Thyroid gland (tissue), 4 donors: Measurements from ENCODE around the gene LAMA4. TPM values are rescaled to one million over a fixed set of nuclear protein-coding genes. Genes with fewer than 3 reads are reported as not detected.

ENCODE experiments used
- DNase-seq, 2 donors: peaks; one replicate each; pipeline ENCODE4 v3.0.0-alpha.2; 2019
- H3K27ac ChIP-seq, 3 donors: fragments of 200-600 bp; sonication (generic); 1 replicate in 2 of 3; 2 replicates in 1 of 3; pipeline ENCODE4 v1.5.1; 2016 to 2019; ENCODE audit warnings: mild to moderate bottlenecking in 1 of 3, moderate library complexity in 1 of 3
- H3K27me3 ChIP-seq: fragments of 200-600 bp; sonication (generic); one replicate; pipeline ENCODE4 v1.5.1; 2019
- H3K36me3 ChIP-seq, 2 donors: fragments of 200-600 bp; sonication (generic); one replicate each; pipeline ENCODE4 v1.5.1; 2016 to 2019
- H3K4me1 ChIP-seq, 2 donors: fragments of 200-600 bp; sonication (generic); one replicate each; pipeline ENCODE4 v1.5.1; 2017 to 2019
- H3K4me3 ChIP-seq, 3 donors: fragments of 200-600 bp; sonication (generic); replicated peaks in 1 of 3; 1 replicate in 2 of 3; 2 replicates in 1 of 3; pipeline ENCODE4 v1.5.1; 2016; ENCODE audit warnings: mild to moderate bottlenecking in 1 of 3
- H3K9me3 ChIP-seq: fragments of 200-600 bp; sonication (generic); one replicate; pipeline ENCODE4 v1.5.1; 2017
- CTCF ChIP-seq, 6 experiments: fragments of 200-600 bp in 3 of 6; fragments of 450-650 bp in 3 of 6; sonication (generic) in 3 of 6; IDR thresholded peaks; one replicate each; pipeline ENCODE4 v1.5.1; 2016 to 2019; ENCODE audit warnings: antibody characterized with exemption in 6 of 6, mild to moderate bottlenecking in 2 of 6, inconsistent platforms in 1 of 6, moderate library complexity in 1 of 6
- POLR2A ChIP-seq, 2 donors: fragments of 450-650 bp; IDR thresholded peaks; one replicate each; pipeline ENCODE4 v1.6.1; 2017; ENCODE audit warnings: antibody characterized with exemption in 2 of 2, mild to moderate bottlenecking in 2 of 2, moderate library complexity in 1 of 2
- WGBS, 2 donors: methylation state at CpG; one replicate each; pipeline ENCODE4 v1.1.5; 2017; 5-methylcytosine and 5-hydroxymethylcytosine counted together
- intact Hi-C: fragments of 100-400 bp; cut with DNase I; formaldehyde crosslinking; loops from one replicate; pipeline ENCODE4 v1.15.1; 2023
- total RNA-seq, 4 donors: library from RNA; depleted of rRNA; stranded (reverse); fragments of >200 nt; gene quantifications; one replicate each; pipeline ENCODE4 v1.2.3, GENCODE V29; 2016

The LAMA4 gene
- total RNA-seq, 4 donors from 2014 or later, result 29.9 to 40.0 (median 35.3) TPM

DNA sequence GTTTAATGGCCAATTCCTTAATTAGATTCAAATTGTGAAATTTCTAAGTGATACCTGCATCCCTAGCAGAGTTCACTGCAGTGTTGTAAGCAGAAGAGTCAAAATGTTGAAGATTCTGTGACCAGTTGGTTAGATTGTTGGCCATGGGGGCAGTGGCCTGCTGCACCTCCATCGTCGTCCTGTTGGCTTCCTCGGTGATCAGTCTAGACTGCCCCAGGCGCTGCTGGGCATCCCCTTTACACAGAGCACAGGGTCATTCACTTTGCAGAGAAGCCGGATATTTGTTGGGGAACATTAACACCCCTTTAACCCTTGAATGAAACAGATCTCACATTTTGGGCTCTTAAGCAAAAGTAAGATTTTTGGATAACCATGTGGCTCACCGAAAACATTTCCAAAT, 106.3 kb downstream of the LAMA4 start:
- no peak for DNase-seq
- intact Hi-C loops, result no loop called here
- Histone ChIP-seq H3K27me3 (no peaks in the 10 kb centered on the region), H3K36me3 (peaks cover 0 to 6% of the 10 kb centered on the region in 2 donors), H3K4me1 (no peaks in the 10 kb centered on the region), H3K4me3 (no peak overlapping the region), H3K27ac (no peak overlapping the region), H3K9me3 (no peaks in the 10 kb centered on the region)
- no peak for TF ChIP-seq POLR2A (IDR thresholded peaks at IDR 0.05)
- no peak for TF ChIP-seq CTCF (IDR thresholded peaks at IDR 0.05)
- WGBS, 2 donors, result 91 to 99% methylated on average over 6 of the region's 6 CpGs

- no peak for DNase-seq
- H3K27me3 ChIP-seq, result no peaks in the 10 kb centered on the region
- TF ChIP-seq CTCF (IDR thresholded peaks at IDR 0.05) (no peak), POLR2A (IDR thresholded peaks at IDR 0.05) (no peak)
- no peak overlapping the region for H3K27ac ChIP-seq
- H3K4me1 ChIP-seq, result no peaks in the 10 kb centered on the region
- H3K36me3 ChIP-seq, result peaks cover 0 to 9% of the 10 kb centered on the region in 2 donors
- no peaks in the 10 kb centered on the region for H3K9me3 ChIP-seq
- intact Hi-C loops, result no loop called here
- H3K4me3 ChIP-seq, result no peak overlapping the region
- 81 to 88% methylated on average over 10 of the region's 10 CpGs for WGBS, 2 donors
Measured at GRCh38 chr6:112145080-112145573, 109.2 kb downstream of the LAMA4 start.

DNA sequence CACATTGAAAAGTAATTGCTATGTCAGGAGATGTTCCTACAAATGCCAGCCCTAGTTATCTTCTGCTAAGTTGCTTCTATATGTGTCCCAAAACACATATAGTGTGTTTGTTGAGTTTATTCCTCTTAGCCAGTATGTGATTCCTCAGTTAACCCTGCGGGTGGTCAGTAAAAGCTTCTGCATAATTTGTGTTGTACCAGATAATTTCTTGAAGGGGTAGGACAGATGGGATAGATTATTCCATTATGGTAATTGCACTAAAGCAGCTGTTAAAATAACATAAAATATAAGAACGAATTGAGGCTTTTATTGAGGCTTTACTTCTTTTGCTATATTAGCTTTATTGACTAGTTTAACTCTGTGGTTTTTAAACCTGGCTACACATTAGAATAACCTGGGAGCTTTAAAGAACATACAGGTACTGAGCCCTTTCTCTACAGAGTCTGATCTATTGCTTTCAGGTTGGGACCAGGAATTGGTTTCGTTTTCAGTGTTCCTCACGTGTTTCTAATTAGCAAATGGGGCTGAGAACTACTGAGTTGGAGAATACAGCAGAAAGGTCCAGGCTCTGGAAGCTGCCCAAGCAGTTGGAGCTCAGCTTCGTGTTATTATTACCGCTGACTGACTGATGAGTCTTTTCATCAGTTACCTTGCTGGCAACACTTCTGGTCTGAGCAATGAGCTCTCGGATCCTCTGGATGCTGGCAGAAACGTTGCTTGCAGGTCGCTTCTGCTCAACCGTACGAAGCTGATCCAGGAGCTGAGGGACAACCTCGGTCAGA, 110.0 kb downstream of the LAMA4 start:
- intact Hi-C loops, result no loop called here
- peaks cover 0 to 9% of the 10 kb centered on the region in 2 donors for H3K36me3 ChIP-seq
- no peak overlapping the region for H3K4me3 ChIP-seq
- 81 to 89% methylated on average over 12 of the region's 12 CpGs for WGBS, 2 donors
- H3K4me1 ChIP-seq, result no peaks in the 10 kb centered on the region
- no peak for DNase-seq
- H3K27me3 ChIP-seq, result no peaks in the 10 kb centered on the region
- TF ChIP-seq CTCF (IDR thresholded peaks at IDR 0.05), result no peak
- TF ChIP-seq POLR2A (IDR thresholded peaks at IDR 0.05), result no peak
- no peaks in the 10 kb centered on the region for H3K9me3 ChIP-seq
- no peak overlapping the region for H3K27ac ChIP-seq

GRCh38 chr6:112141707-112142106, 112.7 kb downstream of the LAMA4 start:
- Histone ChIP-seq H3K27me3 (no peaks in the 10 kb centered on the region), H3K4me1 (no peaks in the 10 kb centered on the region), H3K36me3 (peaks cover 0 to 9% of the 10 kb centered on the region in 2 donors), H3K27ac (no peak overlapping the region), H3K9me3 (no peaks in the 10 kb centered on the region), H3K4me3 (no peak overlapping the region)
- TF ChIP-seq CTCF (IDR thresholded peaks at IDR 0.05) (no peak), POLR2A (IDR thresholded peaks at IDR 0.05) (no peak)
- no peak for DNase-seq
- intact Hi-C loops, result no loop called here
- WGBS, 2 donors, result 89 to 93% methylated on average over 2 of the region's 2 CpGs

DNA sequence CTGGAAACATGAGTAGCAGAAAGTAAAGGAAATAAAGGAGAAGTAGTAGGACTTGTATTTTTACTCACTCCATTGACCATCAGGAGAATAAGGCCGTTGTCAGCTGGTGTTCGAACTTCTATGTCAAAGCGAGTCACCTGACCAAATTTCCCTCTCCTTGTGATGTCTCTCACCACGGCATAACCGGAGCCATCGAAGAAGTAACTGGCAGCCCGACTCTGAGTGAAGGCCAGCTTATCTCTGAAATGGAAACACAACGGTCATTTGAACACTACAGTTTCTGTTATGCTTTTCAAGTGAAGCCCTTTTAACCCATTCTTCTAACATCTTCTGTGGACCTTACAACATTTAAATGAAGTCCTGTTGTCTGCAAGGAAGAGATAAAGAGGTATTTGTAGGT, 115.3 kb downstream of the LAMA4 start:
- Histone ChIP-seq H3K36me3 (peaks cover 0 to 9% of the 10 kb centered on the region in 2 donors), H3K4me1 (no peaks in the 10 kb centered on the region), H3K9me3 (no peaks in the 10 kb centered on the region), H3K4me3 (no peak overlapping the region), H3K27ac (no peak overlapping the region), H3K27me3 (no peaks in the 10 kb centered on the region)
- no peak for DNase-seq
- TF ChIP-seq POLR2A (IDR thresholded peaks at IDR 0.05), result no peak
- TF ChIP-seq CTCF (IDR thresholded peaks at IDR 0.05), result no peak
- 61 to 77% methylated on average over 8 of the region's 8 CpGs for WGBS, 2 donors
- intact Hi-C loops, result no loop called here
